Right cardiac atrium (tissue), 5 donors: ENCODE measurements around the gene TAF5. TPM values are rescaled to one million over a fixed set of nuclear protein-coding genes. Genes with fewer than 3 reads are reported as not detected.
"Not testable (repeated sequence)": the region's sequence is repeated elsewhere in the genome, so short reads cannot be mapped to it uniquely, and the experiment has no call there.

ENCODE experiments used
- ATAC-seq, 2 donors: fragments of 200-7000 bp; cut with Tn5 transposase; one replicate each; pipeline versions ENCODE4 v1.8.0 to v1.9.1; 2020; ENCODE audit warnings: moderate library complexity in 2 of 2, mild to moderate bottlenecking in 1 of 2
- DNase-seq, 3 donors: peaks; one replicate each; pipeline ENCODE4 v3.0.0-alpha.2; 2020
- H3K27ac ChIP-seq: one replicate; pipeline ENCODE4 v1.5.1; 2013; ENCODE audit warnings: mild to moderate bottlenecking, low read length, control low read depth, moderate library complexity
- H3K27me3 ChIP-seq: one replicate; pipeline ENCODE4 v1.6.1; 2013; ENCODE audit not compliant: control insufficient read depth, insufficient read depth
- H3K4me1 ChIP-seq: one replicate; pipeline ENCODE4 v1.6.1; 2013; ENCODE audit warnings: low read length; ENCODE audit not compliant: control insufficient read depth, insufficient read depth
- H3K4me3 ChIP-seq: one replicate; pipeline ENCODE4 v1.5.1; 2013; ENCODE audit warnings: low read length, control low read depth
- H3K9me3 ChIP-seq: one replicate; pipeline ENCODE4 v1.6.1; 2013; ENCODE audit warnings: low read length; ENCODE audit not compliant: control insufficient read depth
- WGBS: extraction: QIAGEN DNeasy Blood & Tissue Kit; methylation state at CpG from one replicate; pipeline ENCODE4 v1.1.7; 2013; 5-methylcytosine and 5-hydroxymethylcytosine counted together
- intact Hi-C, 4 donors: fragments of 100-400 bp; cut with DNase I; formaldehyde crosslinking; loops; one replicate each; pipeline versions ENCODE4 v1.11.0 to v1.14.0; 2022 to 2023
- long read RNA-seq, 4 donors: library from polyadenylated mRNA; unstranded; transcript quantifications; one replicate each; pipeline ENCODE4 v2.0.0, GENCODE V29; 2020 to 2021
- polyA plus RNA-seq: library from polyadenylated mRNA; stranded (reverse); fragments of 200-250 nt; gene quantifications from one replicate; pipeline ENCODE4 v1.2.3, GENCODE V29; 2013
- total RNA-seq, 4 donors: library from RNA; stranded (reverse); fragmentation: NEBNext Ultra II Directional; extraction: Animal tissue kit (Norgen Biotek cat#: 25700); gene quantifications; one replicate each; pipeline ENCODE4 v1.2.1, GENCODE V29; 2021
- donor health status: healthy with polysubstance abuse.
- donor health status: DM: no; HTN: yes; CAD: no.
- donor health status: DM: no; HTN: no; CAD: no.
- donor health status: DM: no; HTN: yes; CAD: no; lungs with severe emphysema.
- donor health status: DM: yes; HTN: yes; CAD: no.

Gene TAF5
- 1 to 10 TPM; 1.6 to 2.9 (median 2.0) TPM for total RNA-seq
- polyA plus RNA-seq = 1.5 TPM
- long read RNA-seq, donor 1, transcript TAF5-201 (11 exons, 3,268 nt) = major isoform, 8 of 14 reads
- long read RNA-seq, donor 1, partial matches to known transcripts = 5 of 14 reads
- long read RNA-seq, donor 1, other reads (novel, unspliced or antisense) = 1 of 14 reads
- long read RNA-seq, donor 2, transcript TAF5-201 (11 exons, 3,268 nt) = major isoform, 5 of 7 reads
- long read RNA-seq, donor 2, partial matches to known transcripts = 0 of 7 reads
- long read RNA-seq, donor 2, other reads (novel, unspliced or antisense) = 2 of 7 reads
- long read RNA-seq, donor 3, transcript TAF5-201 (11 exons, 3,268 nt) = major isoform, 5 of 6 reads
- long read RNA-seq, donor 3, partial matches to known transcripts = 1 of 6 reads
- long read RNA-seq, donor 3, other reads (novel, unspliced or antisense) = 0 of 6 reads
- long read RNA-seq, donor 4 = 0 reads

- no peaks in the 10 kb centered on the region for H3K9me3 ChIP-seq
- intact Hi-C loops = no loop called here
- H3K4me1 ChIP-seq = peaks cover 4% of the 10 kb centered on the region
- under 1% methylated on average over 81 of the region's 81 CpGs for WGBS
- peak; percentile 83 to 90 for ATAC-seq
- H3K4me3 ChIP-seq = peak within 1 kb of the TSS; percentile 93
- DNase-seq = peak; percentile 92 to 95 (median 95)
- peak within 1 kb of the TSS; percentile 88 for H3K27ac ChIP-seq
- no peaks in the 10 kb centered on the region for H3K27me3 ChIP-seq
Observed at GRCh38 chr10:103367782-103368518, at the start of gene TAF5. TAF5 (plus strand) TSS chr10:103367976; CDS start chr10:103367990, 14 bp downstream.

DNA sequence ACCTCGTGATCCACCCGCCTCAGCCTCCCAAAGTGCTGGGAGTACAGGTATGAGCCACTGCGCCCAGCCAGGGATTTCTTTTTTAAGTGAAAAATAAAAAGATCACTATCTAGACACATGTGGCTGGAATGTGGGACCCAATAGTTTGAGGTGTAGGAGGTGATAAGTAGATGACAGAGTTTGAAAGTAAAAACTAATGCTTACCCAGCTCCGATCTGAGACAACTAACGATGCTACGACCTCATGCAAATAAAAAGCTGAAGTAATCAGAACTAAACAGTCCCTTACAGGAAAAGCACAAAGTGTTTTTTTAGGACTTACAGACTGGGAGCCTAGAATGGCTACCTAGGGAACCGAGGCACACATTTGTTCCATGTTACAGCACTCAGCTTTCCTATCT, 39.9 kb upstream of the TAF5 start:
- Histone ChIP-seq H3K27ac (no peak overlapping the region), H3K4me1 (no peaks in the 10 kb centered on the region), H3K9me3 (no peaks in the 10 kb centered on the region), H3K4me3 (no peak overlapping the region), H3K27me3 (no peaks in the 10 kb centered on the region)
- intact Hi-C loops = no loop called here
- DNase-seq (no peak), ATAC-seq (no peak)
- WGBS = 86% methylated on average over 7 of the region's 7 CpGs

- Histone ChIP-seq H3K27me3 (no peaks in the 10 kb centered on the region), H3K27ac (no peak overlapping the region), H3K4me1 (no peaks in the 10 kb centered on the region), H3K9me3 (no peaks in the 10 kb centered on the region), H3K4me3 (no peak overlapping the region)
- no peak for DNase-seq
- ATAC-seq = no peak
- intact Hi-C loops = no loop called here
- WGBS = 90% methylated on average over 2 of the region's 2 CpGs
Observed at GRCh38 chr10:103333934-103334520, 33.7 kb upstream of the TAF5 start.

DNA sequence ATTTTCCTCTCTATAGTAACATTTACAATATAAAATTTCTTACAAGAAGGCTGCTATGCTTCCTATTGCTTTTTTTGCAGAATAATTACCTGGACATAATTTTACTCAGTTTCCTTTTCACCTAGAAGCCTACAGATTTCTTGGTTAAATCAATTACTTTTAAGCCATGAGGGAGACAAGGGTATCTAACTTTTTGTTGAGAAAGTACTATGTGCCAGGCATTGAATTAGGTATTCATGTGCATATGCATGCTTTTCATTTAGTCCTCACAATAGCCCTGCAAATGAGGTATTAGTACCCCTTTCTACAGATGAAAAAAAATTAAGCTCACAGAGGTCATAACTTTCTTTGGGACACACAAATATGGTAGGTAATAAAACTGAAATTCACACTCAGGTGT, 33.2 kb upstream of the TAF5 start:
- no peaks in the 10 kb centered on the region for H3K27me3 ChIP-seq
- intact Hi-C loops = no loop called here
- DNase-seq = no peak

GRCh38 chr10:103336370-103336769, 31.4 kb upstream of the TAF5 start:
- Histone ChIP-seq H3K9me3 (no peaks in the 10 kb centered on the region), H3K27me3 (no peaks in the 10 kb centered on the region), H3K4me3 (no peak overlapping the region), H3K27ac (no peak overlapping the region), H3K4me1 (no peaks in the 10 kb centered on the region)
- intact Hi-C loops = no loop called here
- WGBS = 97% methylated on average over 4 of the region's 4 CpGs
- DNase-seq = no peak
- no peak for ATAC-seq

More for the DNA sequence above, 33.2 kb upstream of the TAF5 start:
- no peaks in the 10 kb centered on the region for H3K4me1 ChIP-seq
- ATAC-seq = no peak
- no peaks in the 10 kb centered on the region for H3K9me3 ChIP-seq
- H3K27ac ChIP-seq = no peak overlapping the region
- no peak overlapping the region for H3K4me3 ChIP-seq

DNA sequence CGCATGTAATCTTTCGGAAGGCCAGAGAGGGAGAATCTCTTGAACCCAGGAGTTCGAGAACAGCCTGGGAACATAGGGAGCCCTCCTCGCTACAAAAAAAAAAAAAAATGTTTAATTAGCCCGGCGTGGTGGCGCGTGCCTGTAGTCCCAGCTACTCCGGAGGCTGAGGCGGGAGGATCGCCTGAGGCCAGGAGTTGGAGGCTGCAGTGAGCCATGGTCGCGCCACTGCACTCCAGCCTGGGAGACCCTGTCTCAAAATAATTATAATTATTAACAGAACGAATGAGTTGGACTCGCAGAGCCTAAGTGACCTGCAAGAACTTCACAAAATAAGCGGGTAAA, 17.6 kb upstream of the TAF5 start:
- intact Hi-C loops = no loop called here
- DNase-seq (no peak), ATAC-seq (no peak)
- WGBS = 56% methylated on average over 16 of the region's 16 CpGs
- Histone ChIP-seq H3K4me3 (peak overlapping the region; percentile 74), H3K27me3 (no peaks in the 10 kb centered on the region), H3K4me1 (no peaks in the 10 kb centered on the region), H3K27ac (peak overlapping the region; percentile 42), H3K9me3 (no peaks in the 10 kb centered on the region)

DNA sequence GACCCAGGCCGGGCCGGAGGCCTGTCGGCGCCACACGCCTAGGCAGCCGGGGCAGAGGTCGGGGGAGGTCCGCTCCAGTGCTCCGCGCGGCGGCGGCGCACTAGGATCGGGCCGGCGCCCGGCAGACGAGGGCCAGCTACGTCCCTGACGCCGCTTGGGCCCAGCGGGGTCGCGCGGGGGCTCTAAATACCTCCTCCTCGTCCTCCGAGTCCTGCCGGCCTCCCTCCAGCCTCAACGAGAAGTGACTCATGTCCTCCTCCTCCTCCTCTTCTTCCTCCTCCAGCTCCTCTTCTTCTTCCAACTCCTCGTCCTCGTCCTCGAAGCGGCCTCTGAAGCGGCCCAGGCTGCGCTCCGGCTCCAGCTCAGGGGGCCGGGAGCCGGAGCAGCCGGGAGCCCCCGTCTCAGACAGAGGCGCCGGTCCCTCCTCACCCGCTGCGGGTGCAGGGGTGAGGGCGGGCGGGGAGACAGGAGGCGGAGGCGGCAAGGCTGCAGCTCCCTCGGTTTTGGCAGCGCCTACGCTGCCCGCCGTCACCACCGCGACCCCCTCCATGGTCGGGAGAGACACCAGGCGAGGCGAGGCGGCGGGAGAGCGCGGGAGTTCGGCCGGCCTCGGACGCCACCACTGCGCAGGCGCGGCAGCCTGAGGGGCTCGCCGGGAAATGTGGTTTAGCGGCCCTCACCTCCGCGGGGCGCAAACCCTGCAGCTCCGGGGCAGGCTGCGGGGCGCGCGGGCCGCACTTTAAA, 17.1 kb upstream of the TAF5 start, which contains the start of gene PCGF6:
Gene PCGF6 (minus strand): TSS at position 624 of the 744 bp plus-strand sequence. CDS start 74 bp downstream, at position 550.
- Histone ChIP-seq H3K4me1 (no peaks in the 10 kb centered on the region), H3K27ac (peak within 1 kb of the TSS; percentile 42), H3K9me3 (no peaks in the 10 kb centered on the region), H3K4me3 (peak within 1 kb of the TSS; percentile 74), H3K27me3 (no peaks in the 10 kb centered on the region)
- peak; percentile 85 to 94 (median 94) for DNase-seq
- under 1% methylated on average over 82 of the region's 82 CpGs for WGBS
- peak; percentile 98 for ATAC-seq
- intact Hi-C loops = no loop called here

DNA sequence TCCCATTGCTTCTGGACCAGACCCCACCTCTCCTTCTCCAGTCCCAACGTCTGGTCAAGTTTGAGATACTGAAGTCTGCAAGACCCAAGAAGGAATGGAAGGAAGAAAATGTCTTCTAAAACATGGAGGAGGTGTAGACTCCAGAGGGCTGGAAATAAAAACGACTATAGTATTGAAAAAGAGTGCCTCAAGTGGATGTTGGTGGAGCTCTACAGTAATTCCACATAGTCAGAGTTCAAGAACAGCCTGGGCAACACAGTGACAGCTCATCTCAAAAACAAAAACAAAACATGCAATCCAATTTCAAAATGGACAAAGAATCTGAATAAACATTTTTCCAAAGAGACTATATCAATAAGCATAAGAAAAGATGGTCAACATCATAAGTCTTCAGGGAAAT, 14.5 kb upstream of the TAF5 start:
- Histone ChIP-seq H3K27me3 (no peaks in the 10 kb centered on the region), H3K9me3 (no peaks in the 10 kb centered on the region), H3K4me3 (no peak overlapping the region), H3K27ac (no peak overlapping the region), H3K4me1 (no peaks in the 10 kb centered on the region)
- ATAC-seq = no peak
- WGBS = 42% methylated on average over 2 of the region's 2 CpGs
- no peak for DNase-seq
- intact Hi-C loops = no loop called here

- H3K4me1 ChIP-seq, H3K27me3 ChIP-seq, ATAC-seq, H3K4me3 ChIP-seq, H3K27ac ChIP-seq, intact Hi-C loops, DNase-seq, H3K9me3 ChIP-seq: not testable (repeated sequence)
- 92% methylated on average over 4 of the region's 4 CpGs for WGBS
Observed at GRCh38 chr10:103354567-103354966, 13.2 kb upstream of the TAF5 start.

DNA sequence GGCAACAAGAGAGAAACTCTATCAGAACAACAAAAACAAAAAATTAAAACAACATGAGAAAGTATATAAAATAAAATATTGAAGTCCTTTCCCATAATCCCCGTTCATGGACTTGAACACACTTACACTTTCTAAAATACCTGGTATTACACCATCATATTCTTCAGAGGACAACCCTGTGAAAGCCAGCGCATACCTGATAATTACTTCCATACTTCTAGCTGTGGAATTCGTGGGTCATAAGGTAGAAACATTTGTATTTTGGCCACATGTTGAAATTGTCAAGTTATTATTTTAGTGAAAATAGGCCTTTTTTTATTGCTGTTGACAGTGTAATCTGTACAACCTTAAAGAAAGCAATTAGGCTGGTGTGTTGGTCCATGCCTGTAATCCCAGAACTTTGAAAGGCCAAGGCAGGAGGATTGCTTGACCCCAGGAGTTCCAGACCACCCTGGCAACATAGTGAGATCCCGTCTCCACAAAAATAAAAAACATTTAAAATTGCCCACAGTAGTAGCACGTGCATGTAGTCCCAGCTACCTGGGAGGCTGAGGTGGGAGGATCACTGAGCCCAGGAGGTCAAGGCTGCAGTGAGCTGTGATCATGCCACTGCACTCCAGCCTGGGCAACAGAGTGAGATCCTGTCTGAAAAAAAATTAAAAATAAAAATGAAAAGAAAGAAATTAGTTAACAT, 11.7 kb upstream of the TAF5 start:
- Histone ChIP-seq H3K27me3 (no peaks in the 10 kb centered on the region), H3K27ac (no peak overlapping the region), H3K4me3 (no peak overlapping the region), H3K4me1 (no peaks in the 10 kb centered on the region), H3K9me3 (no peaks in the 10 kb centered on the region)
- WGBS = 78% methylated on average over 5 of the region's 5 CpGs
- no peak for ATAC-seq
- no peak for DNase-seq
- intact Hi-C loops = no loop called here
